ENCODE measurements around the gene POU6F2. TPM values are rescaled to one million over a fixed set of nuclear protein-coding genes. Genes with fewer than 3 reads are reported as not detected.

Gene POU6F2
- total RNA-seq, 4 donors from 2014 or later, result 0.48 to 0.82 TPM; not detected in 2

DNA sequence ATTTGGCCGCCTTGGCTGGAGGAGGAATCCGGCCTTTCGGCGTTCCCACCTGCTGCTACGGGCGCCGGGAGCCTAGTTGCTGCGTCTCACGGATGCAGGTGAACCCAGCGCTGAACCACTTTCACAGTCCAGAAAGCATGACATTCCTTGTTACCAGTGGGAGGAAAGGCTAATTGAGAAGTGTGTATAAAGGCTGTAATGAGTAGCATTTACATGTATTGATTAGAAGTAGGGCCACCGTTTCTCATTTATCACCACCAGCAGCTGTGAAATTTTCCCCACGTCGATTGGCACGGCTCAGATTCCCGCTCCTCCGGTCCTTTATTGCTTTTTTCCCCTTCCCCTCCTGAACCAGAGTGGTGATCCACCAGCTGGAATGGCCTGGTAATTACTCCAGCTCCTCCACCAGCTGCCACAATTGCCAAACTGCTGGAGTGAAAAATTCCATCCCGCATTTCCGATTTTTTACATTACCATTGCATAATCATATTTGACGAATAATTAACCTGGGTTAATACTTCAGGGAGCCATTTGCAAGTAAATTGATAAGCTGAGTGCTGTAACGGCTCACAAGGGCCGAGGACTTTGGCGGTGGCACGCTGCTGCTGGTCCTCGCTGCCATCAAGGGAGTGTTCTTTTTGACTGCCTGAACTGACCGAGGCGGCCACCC lies 153.3 kb downstream of the POU6F2 start:
- in situ Hi-C loops (cut with MboI; ENCODE audit: low pct_ligation_motif_present in 1 of 4, low pct_unique_long_range_greater_than_20kb in 1 of 4, low sequenced_read_pairs in 3 of 4) (no loop called here), intact Hi-C loops (cut with DNase I; ENCODE audit: low total_unique reads) (no loop called here)
- DNase-seq, result no peak
- TF ChIP-seq, protein P1, sequence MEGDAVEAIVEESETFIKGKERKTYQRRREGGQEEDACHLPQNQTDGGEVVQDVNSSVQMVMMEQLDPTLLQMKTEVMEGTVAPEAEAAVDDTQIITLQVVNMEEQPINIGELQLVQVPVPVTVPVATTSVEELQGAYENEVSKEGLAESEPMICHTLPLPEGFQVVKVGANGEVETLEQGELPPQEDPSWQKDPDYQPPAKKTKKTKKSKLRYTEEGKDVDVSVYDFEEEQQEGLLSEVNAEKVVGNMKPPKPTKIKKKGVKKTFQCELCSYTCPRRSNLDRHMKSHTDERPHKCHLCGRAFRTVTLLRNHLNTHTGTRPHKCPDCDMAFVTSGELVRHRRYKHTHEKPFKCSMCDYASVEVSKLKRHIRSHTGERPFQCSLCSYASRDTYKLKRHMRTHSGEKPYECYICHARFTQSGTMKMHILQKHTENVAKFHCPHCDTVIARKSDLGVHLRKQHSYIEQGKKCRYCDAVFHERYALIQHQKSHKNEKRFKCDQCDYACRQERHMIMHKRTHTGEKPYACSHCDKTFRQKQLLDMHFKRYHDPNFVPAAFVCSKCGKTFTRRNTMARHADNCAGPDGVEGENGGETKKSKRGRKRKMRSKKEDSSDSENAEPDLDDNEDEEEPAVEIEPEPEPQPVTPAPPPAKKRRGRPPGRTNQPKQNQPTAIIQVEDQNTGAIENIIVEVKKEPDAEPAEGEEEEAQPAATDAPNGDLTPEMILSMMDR (IDR thresholded peaks at IDR 0.05), result no peak
- TF ChIP-seq POLR2AphosphoS5 (IDR thresholded peaks at IDR 0.05) (no peak), POLR2A (IDR thresholded peaks at IDR 0.05) (no peak), EP300 (IDR thresholded peaks at IDR 0.05; ENCODE audit: low read depth) (no peak)
- H3K4me3 ChIP-seq, result no peak overlapping the region
- H3K27ac ChIP-seq, result no peak overlapping the region
- no peaks in the 10 kb centered on the region for H3K9me3 ChIP-seq
- no peaks in the 10 kb centered on the region for H3K4me1 ChIP-seq
- no peaks in the 10 kb centered on the region for H3K27me3 ChIP-seq
- WGBS, 2 donors (ENCODE audit: low coverage in 1 of 2), result 71 to 75% methylated on average over 4 to 26 of the region's 26 CpGs
- no peaks in the 10 kb centered on the region for H3K36me3 ChIP-seq

DNA sequence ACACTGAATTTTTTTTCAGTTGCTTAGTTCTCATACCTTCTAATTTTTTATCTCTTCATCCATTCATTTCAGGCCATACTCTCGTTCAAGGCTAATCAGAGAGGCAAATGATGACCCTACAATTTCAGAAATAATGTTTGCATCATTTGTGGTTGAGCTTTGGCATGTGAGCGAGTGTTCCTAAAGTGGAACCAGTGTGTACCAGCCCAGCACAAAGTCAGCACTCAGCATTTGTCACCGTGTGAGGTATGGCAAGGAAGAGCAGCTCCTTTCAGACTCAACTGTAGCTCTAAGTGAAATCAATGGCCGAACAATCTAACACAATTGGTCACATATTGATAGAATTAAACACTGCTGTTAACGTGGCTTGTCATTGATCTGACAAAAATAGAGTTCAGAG lies 154.6 kb downstream of the POU6F2 start:
- Histone ChIP-seq H3K4me3 (no peak overlapping the region), H3K4me1 (no peaks in the 10 kb centered on the region), H3K36me3 (no peaks in the 10 kb centered on the region), H3K9me3 (no peaks in the 10 kb centered on the region), H3K27me3 (no peaks in the 10 kb centered on the region), H3K27ac (no peak overlapping the region)
- DNase-seq, result no peak
- intact Hi-C loops (cut with DNase I; ENCODE audit: low total_unique reads) (no loop called here), in situ Hi-C loops (cut with MboI; ENCODE audit: low pct_ligation_motif_present in 1 of 4, low pct_unique_long_range_greater_than_20kb in 1 of 4, low sequenced_read_pairs in 3 of 4) (no loop called here)
- WGBS, 2 donors (ENCODE audit: low coverage in 1 of 2), result 37 to 76% methylated on average over 2 to 5 of the region's 5 CpGs
- TF ChIP-seq POLR2A (IDR thresholded peaks at IDR 0.05) (no peak), POLR2AphosphoS5 (IDR thresholded peaks at IDR 0.05) (no peak)
- TF ChIP-seq, protein P1 (IDR thresholded peaks at IDR 0.05), result no peak

GRCh38 chr7:39133088-39133487 lies 155.4 kb downstream of the POU6F2 start:
- TF ChIP-seq POLR2A (IDR thresholded peaks at IDR 0.05), result no peak
- TF ChIP-seq EP300 (IDR thresholded peaks at IDR 0.05; ENCODE audit: low read depth), result no peak
- TF ChIP-seq POLR2AphosphoS5 (IDR thresholded peaks at IDR 0.05), result no peak
- TF ChIP-seq, protein P1 (IDR thresholded peaks at IDR 0.05), result no peak
- in situ Hi-C loops (cut with MboI; ENCODE audit: low pct_ligation_motif_present in 1 of 4, low pct_unique_long_range_greater_than_20kb in 1 of 4, low sequenced_read_pairs in 3 of 4), result no loop called here

GRCh38 chr7:39137480-39137879 lies 159.8 kb downstream of the POU6F2 start:
- Histone ChIP-seq H3K27ac (no peak overlapping the region), H3K9me3 (no peaks in the 10 kb centered on the region), H3K4me1 (no peaks in the 10 kb centered on the region), H3K36me3 (no peaks in the 10 kb centered on the region), H3K27me3 (no peaks in the 10 kb centered on the region), H3K4me3 (no peak overlapping the region)
- 64 to 92% methylated on average over 1 of the region's 1 CpG for WGBS, 2 donors (ENCODE audit: low coverage in 1 of 2)
- intact Hi-C loops (cut with DNase I; ENCODE audit: low total_unique reads) (no loop called here), in situ Hi-C loops (cut with MboI; ENCODE audit: low pct_ligation_motif_present in 1 of 4, low pct_unique_long_range_greater_than_20kb in 1 of 4, low sequenced_read_pairs in 3 of 4) (no loop called here)
- DNase-seq, result no peak
- TF ChIP-seq POLR2AphosphoS5 (IDR thresholded peaks at IDR 0.05) (no peak), EP300 (IDR thresholded peaks at IDR 0.05; ENCODE audit: low read depth) (no peak), POLR2A (IDR thresholded peaks at IDR 0.05) (no peak)
- TF ChIP-seq, protein P1 (IDR thresholded peaks at IDR 0.05), result no peak

More at GRCh38 chr7:39133088-39133487, 155.4 kb downstream of the POU6F2 start:
- Histone ChIP-seq H3K27ac (no peak overlapping the region), H3K4me1 (no peaks in the 10 kb centered on the region), H3K36me3 (no peaks in the 10 kb centered on the region), H3K9me3 (no peaks in the 10 kb centered on the region), H3K4me3 (no peak overlapping the region), H3K27me3 (no peaks in the 10 kb centered on the region)
- intact Hi-C loops (cut with DNase I; ENCODE audit: low total_unique reads), result no loop called here
- no peak for DNase-seq
- 83% methylated on average over 4 of the region's 4 CpGs; no CpG with 5 or more reads in 1 of the 2 donors for WGBS, 2 donors (ENCODE audit: low coverage in 1 of 2)

Measured in transverse colon (tissue), 4 donors.